ENCODE data around the gene DMD.

The DMD gene

DNA sequence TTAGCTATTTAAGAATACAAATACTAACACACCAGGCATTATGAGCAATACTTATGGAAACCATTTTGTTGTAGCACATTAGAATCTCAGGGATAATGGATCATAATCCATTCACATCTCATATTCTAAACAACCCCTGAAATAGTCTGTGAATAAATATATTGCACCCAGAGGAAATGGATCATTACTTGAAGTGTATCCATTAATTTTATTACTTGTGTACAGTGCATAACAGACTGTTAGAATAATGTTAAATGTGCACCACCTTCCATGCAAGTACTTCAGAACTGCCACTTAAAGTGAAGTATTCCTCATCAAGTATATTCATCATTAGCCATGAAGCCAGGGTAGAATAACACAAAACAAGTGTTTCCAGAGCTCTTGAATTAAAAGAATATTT is 715.5 kb downstream of the DMD start:
- no peak for DNase-seq (ENCODE audit: low read depth, low spot score)

DNA sequence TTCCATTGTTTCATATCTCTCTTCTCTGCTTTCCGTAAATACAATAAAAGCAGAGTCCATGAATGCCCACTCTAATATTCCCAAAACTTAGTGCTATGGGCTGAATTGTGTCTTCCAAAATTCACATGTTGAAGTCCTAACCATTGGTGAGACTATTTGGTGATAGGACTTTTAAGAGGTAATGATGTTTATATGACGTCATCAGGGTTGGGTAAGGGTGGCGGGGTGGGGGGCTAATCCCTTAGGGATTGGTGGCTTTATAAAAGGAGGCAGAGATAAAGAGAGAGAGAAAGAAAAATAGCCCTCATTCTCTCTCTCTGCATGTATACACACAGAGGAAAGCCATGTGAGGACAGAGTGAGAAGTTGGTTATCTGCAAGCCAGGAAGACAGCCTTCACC is 722.2 kb downstream of the DMD start:
- DNase-seq (ENCODE audit: low read depth, low spot score) = no peak

DNA sequence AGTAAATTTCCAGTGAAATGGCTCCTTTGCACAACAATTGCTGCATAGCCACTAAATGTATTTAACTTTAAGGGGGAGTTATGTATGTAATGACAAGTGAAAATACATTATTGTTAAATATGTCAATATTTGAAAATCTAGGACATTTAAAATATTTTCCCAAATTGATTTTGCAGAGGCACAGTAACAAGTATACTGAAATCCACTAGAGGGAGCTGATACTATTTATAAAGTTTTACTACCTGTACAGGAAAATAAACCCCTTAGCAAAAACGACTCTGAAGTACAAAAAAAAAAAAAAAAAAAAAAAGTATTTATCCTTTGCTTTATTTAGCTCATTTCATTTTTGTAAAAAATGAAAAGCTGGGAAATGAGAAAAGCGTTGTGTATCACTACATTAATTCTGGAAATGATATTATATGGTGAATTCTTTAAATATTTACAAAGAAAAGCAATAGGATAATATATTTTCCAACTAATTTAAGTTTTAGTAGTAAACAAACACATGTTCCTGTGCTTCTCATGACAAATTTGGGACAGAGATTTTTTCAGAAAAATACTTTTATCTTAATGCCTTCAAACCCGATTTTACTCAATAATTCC is 727.7 kb downstream of the DMD start:
- DNase-seq (ENCODE audit: low read depth, low spot score) = no peak

DNA sequence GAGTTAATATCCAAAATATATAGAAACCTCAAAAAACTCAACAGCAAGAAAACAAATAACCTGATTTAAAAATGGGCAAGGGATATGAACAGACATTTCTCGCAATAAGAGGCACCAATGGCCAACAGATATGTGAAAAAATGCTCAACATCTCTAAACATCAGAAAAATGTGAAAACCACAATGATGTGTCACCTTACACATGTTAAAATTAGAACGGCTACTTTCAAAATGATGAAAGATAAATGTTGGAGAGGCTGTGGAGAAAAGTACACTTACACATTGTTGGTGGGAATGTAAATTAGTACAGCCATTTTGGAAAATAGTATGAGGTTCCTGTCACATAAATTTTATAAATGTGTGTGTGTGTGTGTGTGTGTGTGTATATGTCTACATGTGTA is 731.3 kb downstream of the DMD start:
- no peak for DNase-seq (ENCODE audit: low read depth, low spot score)

DNA sequence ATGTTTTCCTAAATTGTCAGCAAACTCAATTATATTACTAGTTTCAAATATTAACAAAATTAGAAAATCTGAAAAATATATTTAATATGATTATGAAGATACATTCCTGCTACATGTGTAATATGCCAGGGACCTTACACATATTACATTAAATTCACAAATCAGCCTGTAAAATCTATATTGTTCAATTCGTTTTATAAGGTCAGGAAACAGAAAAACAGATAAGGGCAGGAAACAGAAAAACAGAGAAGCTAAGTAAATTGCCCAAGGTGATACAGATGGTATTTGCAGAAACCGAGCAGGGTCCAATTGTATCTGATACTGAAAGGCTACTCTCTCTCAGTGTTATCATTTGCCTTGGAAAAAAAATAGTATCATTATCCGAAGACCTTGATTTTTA is 739.0 kb downstream of the DMD start:
- DNase-seq (ENCODE audit: low read depth, low spot score) = no peak

DNA sequence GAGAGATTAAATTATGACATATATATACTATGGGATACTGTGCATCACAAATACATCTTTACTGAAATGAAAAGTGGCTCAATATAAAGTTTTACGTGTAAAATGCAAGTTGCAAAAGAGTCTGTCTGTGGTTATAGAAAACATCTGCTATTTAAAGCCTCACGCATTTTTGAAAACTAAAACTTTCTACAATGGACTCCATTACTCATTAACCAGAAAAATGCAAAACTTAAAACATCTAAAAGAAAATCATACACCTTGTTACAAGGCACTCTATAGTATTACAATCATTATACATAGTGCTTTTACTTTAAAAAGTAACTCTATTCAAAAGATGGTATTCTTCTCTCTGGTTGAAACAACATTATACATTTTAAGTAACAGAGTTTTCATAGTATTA is 755.6 kb downstream of the DMD start:
- DNase-seq (ENCODE audit: low read depth, low spot score) = no peak

DNA sequence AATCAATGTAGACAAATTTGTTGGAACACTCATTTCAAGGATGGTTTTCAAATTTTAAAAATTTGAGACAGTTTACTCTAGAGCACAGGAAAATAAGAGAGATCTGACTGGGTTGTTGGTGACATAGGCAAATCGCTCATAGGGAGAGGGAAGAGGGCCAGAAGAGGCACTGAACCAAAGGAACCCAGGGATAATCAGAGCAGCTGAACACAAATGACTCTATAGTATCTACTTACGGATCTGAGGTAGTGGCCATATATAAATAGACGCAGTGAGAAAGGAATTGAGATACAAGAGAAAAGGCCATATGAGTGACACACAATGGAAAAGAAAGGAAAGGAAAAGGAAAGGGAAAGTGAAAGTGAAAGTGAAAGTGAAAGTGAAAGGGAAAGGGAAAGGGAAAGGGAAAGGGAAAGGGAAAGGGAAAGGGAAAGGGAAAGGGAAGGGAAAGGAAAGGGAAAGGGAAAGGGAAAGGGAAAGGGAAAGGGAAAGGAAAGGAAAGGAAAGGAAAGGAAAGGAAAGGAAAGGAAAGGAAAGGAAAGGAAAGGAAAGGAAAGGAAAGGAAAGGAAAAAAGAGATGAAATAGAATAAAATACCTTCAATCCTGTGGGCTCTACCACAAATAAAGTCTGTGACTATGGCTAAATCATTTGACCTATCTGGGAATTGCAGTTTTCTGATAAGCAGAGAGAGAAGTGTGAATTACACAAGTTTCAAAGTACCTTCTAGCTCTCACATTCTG is 759.2 kb downstream of the DMD start:
- no peak for DNase-seq (ENCODE audit: low read depth, low spot score)

DNA sequence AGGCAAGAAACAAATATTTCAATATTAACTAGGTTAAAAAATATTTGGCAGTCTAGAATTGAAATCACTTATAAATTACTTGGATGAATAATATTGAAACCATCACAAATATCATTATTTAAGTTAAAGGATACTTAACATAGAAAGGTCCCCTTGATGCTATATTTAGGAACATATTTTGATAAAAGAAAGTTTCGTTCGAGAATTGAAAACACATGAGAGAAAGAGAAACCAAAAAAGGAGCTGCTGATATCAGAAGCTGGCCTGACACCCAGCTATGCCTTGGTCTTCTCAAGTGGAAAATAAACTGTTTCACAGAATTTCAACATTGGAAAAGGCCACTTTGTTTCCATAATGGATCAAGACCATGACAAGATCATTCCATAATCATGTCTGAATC is 762.4 kb downstream of the DMD start:
- DNase-seq (ENCODE audit: low read depth, low spot score) = no peak

DNA sequence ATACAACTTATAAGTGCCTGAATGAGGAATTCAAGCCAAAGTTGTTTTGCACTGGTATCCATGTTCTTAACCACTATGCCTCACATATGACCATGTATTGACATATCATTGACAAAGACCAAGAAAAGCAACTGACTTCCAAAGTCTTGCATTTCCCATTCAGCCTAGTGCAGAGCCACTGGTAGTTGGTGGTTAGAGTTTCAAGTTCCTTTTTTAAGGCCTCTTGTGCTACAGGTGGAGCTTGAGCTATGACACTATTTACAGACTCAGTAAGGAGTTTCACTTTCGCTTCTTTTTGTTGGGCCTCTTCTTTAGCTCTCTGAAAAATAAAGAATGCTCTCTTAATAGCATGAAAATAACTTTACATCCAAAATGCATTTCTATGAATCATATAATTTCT is 763.0 kb downstream of the DMD start:
- no peak for DNase-seq (ENCODE audit: low read depth, low spot score)

DNA sequence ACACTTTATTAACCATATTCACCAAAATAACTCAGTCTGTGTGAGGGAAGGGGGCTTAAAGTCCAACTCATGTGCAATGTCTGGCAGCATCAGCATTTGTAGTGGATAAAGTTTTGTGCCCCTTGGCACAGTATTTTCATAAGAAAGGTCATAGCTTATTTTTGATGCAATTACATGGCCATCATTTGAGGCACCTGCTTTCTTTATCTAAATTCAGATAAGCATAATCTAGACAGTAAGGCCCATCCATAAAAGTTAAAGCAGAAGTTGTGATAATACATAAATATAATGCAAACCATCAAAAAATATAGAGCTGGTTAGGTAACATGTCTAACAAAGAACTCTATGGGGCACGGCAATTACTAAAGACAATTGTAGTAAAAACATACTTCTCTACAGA is 763.7 kb downstream of the DMD start:
- no peak for DNase-seq (ENCODE audit: low read depth, low spot score)

DNA sequence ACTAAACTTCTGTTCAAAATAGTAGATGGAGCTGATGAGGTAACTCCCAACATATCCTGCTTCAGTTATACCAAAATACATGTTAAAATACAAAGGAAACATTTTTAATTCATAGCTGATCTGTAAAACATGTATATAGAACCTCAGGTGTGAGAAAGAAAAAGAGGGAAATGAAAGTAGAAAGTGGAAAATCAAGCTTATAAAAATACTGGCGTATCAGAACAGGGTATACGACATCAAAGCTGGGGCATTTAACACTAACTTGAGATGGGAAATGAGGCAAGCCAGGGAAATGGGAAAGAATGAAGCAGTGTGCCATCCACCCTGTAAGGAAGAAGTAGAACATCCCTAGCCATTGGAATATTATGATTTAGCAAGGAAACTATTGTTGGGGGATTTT is 767.5 kb downstream of the DMD start:
- DNase-seq (ENCODE audit: low read depth, low spot score) = no peak

DNA sequence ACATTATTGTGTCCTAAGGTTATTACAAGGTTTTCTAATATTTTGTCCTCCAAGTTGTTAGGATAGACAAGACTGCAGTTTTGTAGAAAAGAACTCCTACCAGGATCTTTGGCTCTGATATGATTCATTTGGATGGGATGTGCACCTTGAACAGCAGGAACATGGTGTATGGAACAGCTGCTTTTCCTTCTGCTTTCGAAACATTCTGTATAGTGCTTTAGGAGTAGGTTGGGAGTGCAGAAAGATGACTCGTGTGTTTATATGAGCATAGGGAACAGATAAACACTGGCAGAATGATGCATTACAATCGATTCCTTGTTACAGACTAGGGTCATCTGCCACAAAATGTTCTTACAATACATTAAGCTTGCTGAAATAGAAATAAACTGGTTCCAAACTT is 790.1 kb downstream of the DMD start:
- no peak for DNase-seq (ENCODE audit: low read depth, low spot score)

DNA sequence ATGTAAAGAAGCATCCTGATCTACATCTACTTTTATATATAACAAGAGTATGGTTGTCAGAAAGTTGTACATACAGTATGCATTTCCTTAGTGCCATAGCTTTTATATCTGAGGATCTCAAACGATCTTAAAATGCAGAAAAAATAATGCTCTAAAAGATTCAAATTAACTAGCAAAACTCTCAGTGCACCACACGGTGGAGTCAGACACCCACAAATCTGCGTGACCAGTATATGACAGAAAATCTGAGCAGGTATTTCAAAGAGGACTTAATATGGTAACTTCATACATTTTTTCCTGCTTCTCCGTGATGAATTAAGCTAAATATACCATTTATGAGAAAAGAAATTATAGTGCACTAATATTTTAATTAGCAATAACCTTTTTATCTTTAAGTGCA is 803.0 kb downstream of the DMD start:
- no peak for DNase-seq (ENCODE audit: low read depth, low spot score)

DNA sequence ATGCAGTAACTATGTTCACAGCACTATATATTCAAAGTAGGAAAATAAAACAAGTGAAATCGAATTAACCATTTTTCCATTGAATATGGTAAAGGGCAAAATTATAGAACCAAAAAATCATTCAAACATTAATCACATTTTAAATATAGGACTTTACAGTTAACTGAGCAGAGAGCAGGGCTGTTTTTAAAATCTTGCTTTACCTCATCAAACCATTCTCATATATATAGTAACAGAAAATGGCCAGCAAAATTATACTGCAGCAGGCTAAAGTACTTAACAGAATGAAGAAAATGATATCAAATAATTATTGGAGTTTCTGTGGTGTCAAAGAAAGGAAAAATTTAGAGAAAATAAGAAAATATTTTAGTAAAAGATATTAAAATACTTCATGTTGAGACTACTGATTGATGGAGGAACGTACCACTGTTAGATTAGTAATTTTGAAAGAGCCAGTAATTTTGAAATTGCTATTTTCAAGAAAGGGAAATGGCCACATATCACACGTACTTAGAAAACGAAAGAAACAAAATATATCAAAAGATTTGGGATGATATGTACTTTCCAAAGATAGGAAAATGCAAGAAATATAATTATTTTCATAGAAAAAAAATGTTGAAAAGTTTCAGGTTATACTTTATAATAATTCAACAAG is 813.7 kb downstream of the DMD start:
- DNase-seq (ENCODE audit: low read depth, low spot score) = no peak

DNA sequence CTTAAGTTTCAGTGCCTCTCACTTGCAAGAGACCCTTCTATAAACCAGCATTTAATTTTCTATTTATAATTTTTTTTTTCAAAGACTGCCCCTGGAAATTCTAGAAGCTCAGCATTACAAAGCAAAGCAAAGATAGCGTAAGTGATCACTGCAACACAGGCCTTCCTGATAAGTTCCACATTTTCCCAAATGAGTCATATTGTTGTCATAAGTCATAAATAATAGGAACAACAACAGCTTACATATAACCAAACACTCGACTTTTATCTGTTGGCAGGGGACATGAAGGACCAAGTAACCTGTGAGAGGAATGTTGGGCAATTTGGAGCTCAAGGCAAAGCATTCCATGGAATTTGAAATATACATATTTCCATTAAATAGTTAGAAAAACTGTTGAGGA is 815.5 kb downstream of the DMD start:
- no peak for DNase-seq (ENCODE audit: low read depth, low spot score)

DNA sequence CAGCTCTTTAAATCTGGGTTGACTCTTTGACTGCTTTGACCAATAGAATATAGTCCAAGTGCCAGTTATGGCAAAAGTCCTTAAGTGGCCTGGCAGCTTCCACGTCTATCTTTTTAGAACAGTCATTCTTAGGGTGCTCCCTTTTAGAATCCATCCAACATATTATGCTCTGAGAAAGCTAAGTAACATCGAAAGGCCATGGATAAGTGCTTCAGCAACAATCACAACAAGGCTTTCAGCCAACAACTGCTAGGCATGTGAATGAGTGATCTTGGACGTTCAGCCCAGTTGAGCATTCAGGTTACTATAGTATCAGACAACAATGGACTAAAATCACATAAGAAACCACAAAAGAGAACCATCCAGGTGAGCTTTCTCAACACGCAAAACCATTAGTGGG is 818.7 kb downstream of the DMD start:
- no peak for DNase-seq (ENCODE audit: low read depth, low spot score)

DNA sequence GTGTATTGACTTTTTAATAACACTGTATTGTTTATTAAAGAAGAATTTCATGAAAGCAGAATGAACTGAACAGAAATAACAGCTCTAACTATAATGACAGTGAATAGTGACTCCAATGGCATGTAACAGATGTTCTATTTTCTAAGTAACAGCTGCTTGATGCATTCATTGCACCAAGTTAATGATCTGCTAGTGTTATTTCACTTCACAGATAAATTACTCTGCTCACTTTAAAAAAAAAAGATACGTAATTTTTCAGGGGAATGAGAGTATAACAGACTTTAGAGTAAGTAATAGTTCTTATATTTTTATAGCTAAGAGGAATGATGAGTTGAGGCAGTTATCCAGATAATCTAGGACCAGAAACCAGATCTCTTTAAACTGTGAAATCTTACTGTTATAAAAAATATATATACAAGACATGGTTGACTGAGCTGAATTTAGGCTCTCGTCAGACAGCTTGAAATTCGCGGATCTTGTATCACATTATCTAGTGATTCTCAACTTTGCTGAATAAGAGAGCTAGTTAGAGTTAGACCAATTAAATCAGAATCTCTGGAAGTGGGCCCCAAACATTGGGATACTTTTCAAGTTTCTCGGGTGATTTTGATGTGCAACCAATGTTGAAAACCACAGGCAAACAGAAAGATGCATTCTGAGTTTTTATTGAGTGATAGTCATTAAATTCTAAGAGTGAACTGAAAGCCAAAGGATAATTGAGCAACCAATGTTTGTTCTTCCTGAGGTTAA is 840.7 kb downstream of the DMD start:
- DNase-seq (ENCODE audit: low read depth, low spot score) = no peak

DNA sequence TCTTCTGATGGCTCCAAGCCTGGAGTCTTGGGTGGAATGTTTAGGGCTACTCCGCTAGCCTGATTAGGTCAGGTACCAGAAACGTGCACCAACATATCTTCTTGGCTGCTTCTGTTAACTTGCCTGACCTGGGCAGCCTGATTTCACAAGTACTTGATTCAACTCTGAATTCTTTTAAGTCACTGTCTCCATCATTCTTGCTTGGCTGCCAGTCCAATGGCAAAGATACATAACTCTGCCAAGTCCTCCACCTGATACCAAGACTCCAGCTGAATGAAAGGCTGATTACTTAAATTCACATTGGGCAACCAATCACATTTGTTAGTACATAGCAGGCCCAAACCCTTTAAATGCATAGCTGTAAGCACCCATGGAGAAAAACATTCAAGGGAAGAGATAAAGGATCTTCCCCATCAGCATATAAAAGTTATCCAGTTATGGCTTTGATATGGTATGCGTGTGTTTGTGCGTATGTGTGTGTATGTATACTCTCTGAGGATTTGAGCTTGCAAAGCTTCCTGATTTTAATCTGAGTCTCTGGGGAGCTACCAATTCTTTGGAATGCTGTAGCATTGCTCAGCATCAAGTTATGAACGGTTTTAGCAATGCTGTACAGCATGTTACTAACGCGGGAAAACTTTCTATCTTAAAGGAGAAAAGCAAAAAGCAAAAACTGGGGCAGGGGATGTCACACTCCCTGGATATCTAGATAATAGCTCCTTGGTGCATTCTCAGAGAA is 917.2 kb downstream of the DMD start:
- no peak for DNase-seq (ENCODE audit: low read depth, low spot score)

DNA sequence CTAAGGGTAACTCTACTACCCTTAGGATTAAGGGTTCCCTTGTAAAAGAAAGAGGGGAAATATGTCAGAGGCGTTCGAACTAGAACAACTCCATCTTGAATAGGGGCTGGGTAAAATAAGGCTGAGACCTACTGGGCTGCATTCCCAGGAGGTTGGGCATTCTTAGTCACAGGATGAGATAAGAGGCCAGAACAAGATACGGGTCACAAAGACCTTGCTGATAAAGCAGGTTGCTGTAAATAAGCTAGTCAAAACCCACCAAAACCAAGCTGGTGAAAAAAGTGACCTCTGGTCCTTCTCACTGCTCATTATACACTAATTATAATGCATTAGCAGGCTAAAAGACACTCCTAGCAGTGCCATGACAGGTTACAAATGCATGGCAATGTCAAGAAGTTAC is 922.0 kb downstream of the DMD start:
- no peak for DNase-seq (ENCODE audit: low read depth, low spot score)

DNA sequence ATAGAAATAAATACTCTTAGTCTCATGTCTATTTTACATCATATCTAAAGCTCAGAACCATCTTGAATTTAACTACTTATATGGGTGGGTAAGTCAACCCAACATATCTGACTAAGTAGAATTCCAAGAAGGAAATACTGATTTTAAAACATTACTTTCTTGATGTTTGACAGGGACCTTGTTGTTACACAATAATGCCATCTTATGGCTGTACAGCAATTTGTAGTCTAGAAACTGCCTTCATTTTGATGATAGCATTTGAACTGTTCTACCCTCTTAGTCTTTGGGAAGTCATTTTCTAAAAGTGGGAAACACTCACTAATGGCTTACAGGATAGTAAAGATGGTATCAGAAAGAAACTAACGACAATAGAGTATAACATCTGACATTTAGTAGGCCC is 929.5 kb downstream of the DMD start:
- no peak for DNase-seq (ENCODE audit: low read depth, low spot score)

DNA sequence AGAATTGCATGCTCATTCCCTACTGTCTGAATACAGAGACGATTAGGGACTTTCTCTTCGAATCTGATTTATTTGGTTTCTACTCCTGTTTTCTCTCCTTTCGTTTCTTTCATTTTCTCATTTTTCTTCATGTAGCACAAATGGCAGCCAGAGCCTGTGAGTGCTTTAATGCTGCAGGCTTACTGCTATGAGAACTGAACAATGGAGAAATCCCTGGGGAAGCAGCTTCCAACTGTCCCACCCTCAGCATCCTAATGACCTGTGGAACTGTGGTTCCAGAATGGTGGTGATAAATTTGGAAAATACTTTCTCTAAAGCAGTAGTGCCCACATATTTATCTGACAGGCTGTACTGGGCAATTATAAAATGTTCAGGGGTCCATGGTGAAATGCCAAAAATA is 930.4 kb downstream of the DMD start:
- DNase-seq (ENCODE audit: low read depth, low spot score) = no peak

DNA sequence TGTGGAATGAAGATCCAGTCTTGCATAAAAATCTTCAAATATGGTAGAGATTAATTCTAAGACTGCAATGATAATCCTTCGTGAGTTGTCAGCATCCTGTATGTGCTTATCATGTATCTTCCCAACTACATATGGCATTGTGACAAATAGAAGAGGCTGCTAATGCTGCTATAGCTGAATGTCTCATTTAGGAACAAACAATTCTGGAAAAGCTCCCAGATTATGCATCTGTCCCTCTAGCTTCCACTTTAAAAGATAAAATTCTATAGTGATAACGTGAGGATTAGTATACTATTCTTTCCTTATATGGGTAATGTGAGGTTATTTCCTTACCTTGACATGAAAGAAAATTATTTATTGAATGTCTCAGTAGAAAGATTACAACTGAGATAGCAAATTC is 930.9 kb downstream of the DMD start:
- no peak for DNase-seq (ENCODE audit: low read depth, low spot score)
